ENCODE results near the gene FUT2. TPM values are rescaled to one million over a fixed set of nuclear protein-coding genes. Genes with fewer than 3 reads are reported as not detected.

Gene FUT2
- total and polyA plus RNA-seq, 5 donors from 2014 or later, result 0.10 to 0.67 TPM; not detected in 3

DNA sequence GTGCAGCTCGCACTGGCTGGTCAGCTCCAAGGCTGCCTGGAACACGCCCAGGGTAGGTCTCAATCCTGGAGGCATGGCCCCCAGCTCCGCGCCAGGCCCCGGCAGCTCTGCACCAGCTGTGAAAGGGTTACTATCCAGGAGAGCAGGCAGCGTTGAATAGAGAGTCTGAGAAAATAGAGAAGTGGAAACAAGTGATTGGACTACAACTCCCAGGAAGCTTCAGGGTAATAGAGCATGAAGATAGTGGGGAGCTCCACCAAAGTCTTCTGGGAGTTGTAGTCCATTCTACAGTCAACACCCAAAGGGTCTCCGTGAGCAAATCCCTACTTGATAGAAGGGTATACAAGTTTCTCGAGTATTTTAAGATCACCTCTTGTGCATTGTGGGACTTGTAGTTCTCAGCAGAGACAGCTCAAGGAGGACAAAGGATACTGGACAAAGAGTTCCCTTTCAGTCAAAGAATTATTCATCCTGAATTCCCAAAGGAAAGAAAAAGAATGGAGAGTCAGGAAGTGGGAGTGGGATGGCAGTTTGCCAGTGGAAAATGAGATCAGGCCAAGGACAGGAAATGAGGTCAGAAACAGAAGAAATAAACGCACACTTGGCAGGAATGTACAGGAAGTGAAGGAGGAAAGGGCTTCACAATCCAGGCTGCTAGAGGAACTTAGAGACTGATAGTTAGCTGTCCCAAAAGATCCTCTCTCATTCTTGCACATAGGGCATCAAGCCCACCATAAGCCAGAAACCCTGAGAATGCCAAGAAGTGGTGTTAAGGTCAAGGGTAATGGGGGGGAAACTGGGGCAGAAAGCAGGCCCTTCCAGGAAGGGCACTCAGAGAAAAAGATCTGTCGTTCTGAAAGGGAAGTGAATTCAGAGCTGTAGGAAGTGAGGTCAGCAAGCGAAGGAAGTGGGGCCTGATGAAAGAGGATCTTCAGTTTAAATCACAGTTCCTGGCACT lies 29.3 kb downstream of the FUT2 start:
- Mint-ChIP-seq H3K27ac (peak overlapping the region; percentile 93 to 95 (median 95)), H3K4me1 (peaks cover 14 to 38% (median 26%) of the 10 kb centered on the region in 4 donors), H3K36me3 (peaks cover 12% of the 10 kb centered on the region), H3K4me3 (peak overlapping the region; percentile 39 to 81 (median 66)), H3K27me3 (no peaks in the 10 kb centered on the region), H3K9me3 (peaks cover 3 to 13% (median 9%) of the 10 kb centered on the region in 7 donors)
- no peaks in the 10 kb centered on the region for H3K27me3 ChIP-seq (ENCODE audit: control insufficient read depth, insufficient read depth, low read length)
- ATAC-seq (ENCODE audit: low read depth in 2 of 2) (peak; percentile 33 to 44), DNase-seq (peak in 2 of 3 donors; percentile 68 to 77)
- peak overlapping the region; percentile 15 for H3K4me3 ChIP-seq (ENCODE audit: low read depth, low read length)
- H3K36me3 ChIP-seq (ENCODE audit: control insufficient read depth, insufficient read depth, low read length), result no peaks in the 10 kb centered on the region
- no peaks in the 10 kb centered on the region for H3K9me3 ChIP-seq (ENCODE audit: control insufficient read depth in 2 of 2, low read length in 2 of 2)
- peaks cover 19% of the 10 kb centered on the region for H3K4me1 ChIP-seq (ENCODE audit: control insufficient read depth, insufficient read depth, low read length, poor library complexity, severe bottlenecking)
- no peak overlapping the region for H3K27ac ChIP-seq (ENCODE audit: insufficient read depth, low read length, poor library complexity, severe bottlenecking)

DNA sequence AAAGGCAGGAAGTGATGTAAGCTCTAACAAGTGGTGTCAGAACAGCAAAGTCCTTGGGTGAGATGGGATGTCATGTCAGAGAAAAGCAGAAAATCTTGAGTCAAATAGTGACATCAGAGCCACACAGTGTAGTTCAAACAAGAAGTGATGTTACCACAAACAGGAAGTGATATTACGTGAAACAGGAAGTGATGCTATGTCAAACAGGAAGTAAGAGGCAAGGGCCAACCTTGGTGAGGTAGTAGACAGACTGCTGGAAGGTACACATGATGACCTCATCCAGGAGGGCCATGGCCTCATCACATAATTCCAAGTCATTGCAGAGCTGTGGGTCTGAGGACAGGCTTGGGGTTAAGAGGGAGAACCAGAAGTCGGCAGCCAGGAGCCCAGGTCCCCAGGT lies 30.8 kb downstream of the FUT2 start:
- no peaks in the 10 kb centered on the region for H3K9me3 ChIP-seq (ENCODE audit: control insufficient read depth in 2 of 2, low read length in 2 of 2)
- Mint-ChIP-seq H3K36me3 (peaks cover 12% of the 10 kb centered on the region), H3K9me3 (peaks cover 3 to 14% (median 9%) of the 10 kb centered on the region in 7 donors), H3K4me3 (peak overlapping the region in 3 of 4 donors; percentile 44 to 66 (median 53)), H3K27me3 (no peaks in the 10 kb centered on the region), H3K4me1 (peaks cover 14 to 25% (median 19%) of the 10 kb centered on the region in 4 donors), H3K27ac (peak overlapping the region; percentile 53 to 92 (median 74))
- no peaks in the 10 kb centered on the region for H3K36me3 ChIP-seq (ENCODE audit: control insufficient read depth, insufficient read depth, low read length)
- peak in 2 of 3 donors; percentile 61 to 76 for DNase-seq
- no peaks in the 10 kb centered on the region for H3K27me3 ChIP-seq (ENCODE audit: control insufficient read depth, insufficient read depth, low read length)
- no peak overlapping the region for H3K4me3 ChIP-seq (ENCODE audit: low read depth, low read length)
- peaks cover 11% of the 10 kb centered on the region for H3K4me1 ChIP-seq (ENCODE audit: control insufficient read depth, insufficient read depth, low read length, poor library complexity, severe bottlenecking)
- no peak overlapping the region for H3K27ac ChIP-seq (ENCODE audit: insufficient read depth, low read length, poor library complexity, severe bottlenecking)
- ATAC-seq (ENCODE audit: low read depth in 2 of 2), result peak; percentile 9 to 46

DNA sequence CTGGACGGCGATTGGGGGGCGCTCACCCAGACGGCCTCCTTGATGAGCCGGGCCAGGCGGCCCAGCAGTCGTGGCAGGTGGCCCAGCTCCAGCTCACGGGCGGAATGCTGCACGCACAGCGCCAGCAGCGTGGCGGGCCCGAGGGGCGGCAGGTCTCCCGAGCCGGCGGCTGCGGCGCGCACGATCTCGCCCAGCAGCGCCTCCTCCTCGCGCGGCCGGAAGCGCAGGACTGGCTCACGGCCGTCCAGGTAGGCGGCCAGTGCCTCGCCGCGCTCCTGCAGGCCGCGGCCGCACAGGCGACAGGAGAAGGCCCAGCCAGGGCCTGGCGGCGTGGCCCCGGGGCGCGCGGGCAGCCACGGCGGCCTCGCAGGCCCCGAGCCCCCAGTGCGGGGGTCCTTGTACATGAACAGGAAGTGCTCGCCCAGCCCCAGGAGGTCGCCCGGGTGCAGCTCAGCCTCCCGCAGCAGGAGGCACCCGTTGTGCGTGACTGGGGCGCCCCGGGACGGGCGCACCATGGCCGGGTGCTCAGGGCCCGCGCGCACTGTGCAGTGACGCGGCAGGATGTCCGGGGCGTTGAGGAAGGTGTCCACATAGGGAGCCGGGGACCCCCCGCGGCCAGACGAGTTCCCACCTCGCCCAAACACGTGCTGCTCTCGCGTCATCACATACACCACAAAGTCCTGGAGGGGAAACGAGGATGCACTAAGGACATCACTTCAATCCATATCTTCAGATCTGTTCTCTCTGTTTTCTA lies 33.3 kb downstream of the FUT2 start:
- ATAC-seq (ENCODE audit: low read depth in 2 of 2), result no peak
- H3K36me3 ChIP-seq (ENCODE audit: control insufficient read depth, insufficient read depth, low read length), result no peaks in the 10 kb centered on the region
- peaks cover 7% of the 10 kb centered on the region for H3K4me1 ChIP-seq (ENCODE audit: control insufficient read depth, insufficient read depth, low read length, poor library complexity, severe bottlenecking)
- H3K4me3 ChIP-seq (ENCODE audit: low read depth, low read length), result no peak overlapping the region
- H3K27ac ChIP-seq (ENCODE audit: insufficient read depth, low read length, poor library complexity, severe bottlenecking), result no peak overlapping the region
- Mint-ChIP-seq H3K4me3 (no peak overlapping the region), H3K36me3 (peaks cover 12% of the 10 kb centered on the region), H3K9me3 (peaks cover 3 to 14% (median 9%) of the 10 kb centered on the region in 7 donors), H3K27me3 (no peaks in the 10 kb centered on the region), H3K27ac (no peak overlapping the region), H3K4me1 (peaks cover 14 to 23% (median 18%) of the 10 kb centered on the region in 4 donors)
- H3K27me3 ChIP-seq (ENCODE audit: control insufficient read depth, insufficient read depth, low read length), result no peaks in the 10 kb centered on the region
- H3K9me3 ChIP-seq (ENCODE audit: control insufficient read depth in 2 of 2, low read length in 2 of 2), result no peaks in the 10 kb centered on the region
- no peak for DNase-seq

DNA sequence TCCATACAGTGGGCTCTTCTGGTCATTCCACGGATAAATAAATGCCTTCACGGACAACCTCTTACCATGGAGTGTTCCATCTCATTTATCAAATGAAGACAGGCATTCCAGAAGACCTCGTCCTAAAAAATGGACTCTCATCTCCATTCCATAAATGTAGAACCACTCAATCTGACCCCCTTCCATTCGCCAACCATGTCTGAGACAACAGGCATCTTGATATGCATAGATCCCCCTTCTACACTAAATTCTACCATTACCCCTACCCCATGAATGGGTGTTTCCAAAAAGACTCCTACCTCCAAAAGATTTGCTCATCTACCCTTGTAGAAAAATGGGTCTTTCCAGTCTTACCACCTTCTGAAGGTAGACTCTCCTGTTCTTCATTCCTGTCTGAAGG lies 35.7 kb downstream of the FUT2 start:
- no peaks in the 10 kb centered on the region for H3K9me3 ChIP-seq (ENCODE audit: control insufficient read depth in 2 of 2, low read length in 2 of 2)
- no peak overlapping the region for H3K4me3 ChIP-seq (ENCODE audit: low read depth, low read length)
- H3K27ac Mint-ChIP-seq, result no peak overlapping the region
- H3K9me3 Mint-ChIP-seq, result peaks cover 2 to 6% (median 3%) of the 10 kb centered on the region in 7 donors
- DNase-seq (no peak), ATAC-seq (ENCODE audit: low read depth in 2 of 2) (no peak)
- H3K4me3 Mint-ChIP-seq, result no peak overlapping the region
- H3K27me3 Mint-ChIP-seq, result peaks cover 6% of the 10 kb centered on the region
- no peaks in the 10 kb centered on the region for H3K4me1 ChIP-seq (ENCODE audit: control insufficient read depth, insufficient read depth, low read length, poor library complexity, severe bottlenecking)
- peaks cover 2% of the 10 kb centered on the region for H3K36me3 Mint-ChIP-seq
- H3K27ac ChIP-seq (ENCODE audit: insufficient read depth, low read length, poor library complexity, severe bottlenecking), result no peak overlapping the region
- no peaks in the 10 kb centered on the region for H3K27me3 ChIP-seq (ENCODE audit: control insufficient read depth, insufficient read depth, low read length)
- no peaks in the 10 kb centered on the region for H3K36me3 ChIP-seq (ENCODE audit: control insufficient read depth, insufficient read depth, low read length)
- H3K4me1 Mint-ChIP-seq, result peaks cover 2 to 7% (median 3%) of the 10 kb centered on the region in 4 donors

DNA sequence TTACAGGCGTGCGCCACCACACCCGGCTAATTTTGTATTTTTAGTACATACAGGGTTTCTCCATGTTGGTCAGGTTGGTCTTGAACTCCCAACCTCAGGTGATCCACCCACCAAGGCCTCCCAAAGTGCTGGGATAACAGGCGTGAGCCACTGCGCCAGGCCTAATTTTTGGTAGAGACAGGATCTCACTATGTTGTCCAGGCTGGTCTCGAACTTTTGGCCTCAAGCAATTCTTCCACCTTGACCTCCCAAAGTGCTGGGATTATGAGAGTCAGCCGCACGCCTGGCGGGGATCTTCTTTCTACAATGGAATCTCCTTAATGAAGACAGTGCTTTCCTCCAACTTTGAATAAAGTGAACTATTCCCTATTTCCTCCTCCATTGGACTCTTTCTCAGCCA lies 38.9 kb downstream of the FUT2 start:
- H3K9me3 Mint-ChIP-seq, result peaks cover 0 to 4% (median 0%) of the 10 kb centered on the region in 7 donors
- Histone ChIP-seq H3K36me3 (ENCODE audit: control insufficient read depth, insufficient read depth, low read length) (no peaks in the 10 kb centered on the region), H3K27ac (ENCODE audit: insufficient read depth, low read length, poor library complexity, severe bottlenecking) (no peak overlapping the region), H3K27me3 (ENCODE audit: control insufficient read depth, insufficient read depth, low read length) (no peaks in the 10 kb centered on the region), H3K9me3 (ENCODE audit: control insufficient read depth in 2 of 2, low read length in 2 of 2) (no peaks in the 10 kb centered on the region), H3K4me1 (ENCODE audit: control insufficient read depth, insufficient read depth, low read length, poor library complexity, severe bottlenecking) (peaks cover 12% of the 10 kb centered on the region), H3K4me3 (ENCODE audit: low read depth, low read length) (no peak overlapping the region)
- peaks cover 10% of the 10 kb centered on the region for H3K27me3 Mint-ChIP-seq
- no peak for ATAC-seq (ENCODE audit: low read depth in 2 of 2)
- no peaks in the 10 kb centered on the region for H3K36me3 Mint-ChIP-seq
- DNase-seq, result no peak
- no peak overlapping the region for H3K4me3 Mint-ChIP-seq
- no peak overlapping the region for H3K27ac Mint-ChIP-seq
- H3K4me1 Mint-ChIP-seq, result peaks cover 0 to 11% (median 0%) of the 10 kb centered on the region in 4 donors

DNA sequence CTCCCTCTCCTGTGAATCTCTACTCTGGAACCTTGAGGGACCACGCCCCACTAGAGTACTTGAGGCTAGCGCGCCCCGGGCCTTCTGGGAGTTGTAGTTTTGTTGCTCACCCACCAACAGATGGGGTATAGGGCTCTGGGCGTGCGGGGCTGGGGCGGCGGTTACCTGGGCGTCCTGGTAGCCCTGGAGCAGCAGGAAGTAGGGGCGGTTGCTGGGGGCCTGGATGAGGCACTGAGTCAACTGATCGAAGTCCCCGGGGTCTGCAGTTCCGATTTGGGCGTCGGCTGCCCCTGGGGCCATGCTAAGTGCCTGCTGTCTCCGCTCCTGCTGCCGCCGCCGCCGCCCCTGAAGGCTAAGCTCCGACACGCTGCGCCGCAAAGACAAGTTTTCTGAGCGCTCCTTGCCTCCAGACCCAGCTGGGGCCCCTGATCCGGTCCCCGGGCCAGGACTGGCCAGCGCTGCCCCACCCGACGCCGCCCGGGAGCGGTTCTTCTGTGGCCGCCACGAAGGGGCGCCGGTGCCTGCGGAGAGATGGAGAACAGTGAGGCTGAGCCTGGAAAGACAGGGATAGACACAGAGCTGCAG lies 39.4 kb downstream of the FUT2 start:
- Histone ChIP-seq H3K36me3 (ENCODE audit: control insufficient read depth, insufficient read depth, low read length) (no peaks in the 10 kb centered on the region), H3K27ac (ENCODE audit: insufficient read depth, low read length, poor library complexity, severe bottlenecking) (no peak overlapping the region), H3K27me3 (ENCODE audit: control insufficient read depth, insufficient read depth, low read length) (no peaks in the 10 kb centered on the region), H3K4me3 (ENCODE audit: low read depth, low read length) (no peak overlapping the region), H3K9me3 (ENCODE audit: control insufficient read depth in 2 of 2, low read length in 2 of 2) (no peaks in the 10 kb centered on the region), H3K4me1 (ENCODE audit: control insufficient read depth, insufficient read depth, low read length, poor library complexity, severe bottlenecking) (peaks cover 16% of the 10 kb centered on the region)
- no peak for ATAC-seq (ENCODE audit: low read depth in 2 of 2)
- peaks cover 0 to 15% (median 0%) of the 10 kb centered on the region in 4 donors for H3K4me1 Mint-ChIP-seq
- no peak overlapping the region for H3K27ac Mint-ChIP-seq
- H3K27me3 Mint-ChIP-seq, result peaks cover 10% of the 10 kb centered on the region
- DNase-seq, result no peak
- peaks cover 0 to 3% (median 0%) of the 10 kb centered on the region in 7 donors for H3K9me3 Mint-ChIP-seq
- no peaks in the 10 kb centered on the region for H3K36me3 Mint-ChIP-seq
- H3K4me3 Mint-ChIP-seq, result no peak overlapping the region

DNA sequence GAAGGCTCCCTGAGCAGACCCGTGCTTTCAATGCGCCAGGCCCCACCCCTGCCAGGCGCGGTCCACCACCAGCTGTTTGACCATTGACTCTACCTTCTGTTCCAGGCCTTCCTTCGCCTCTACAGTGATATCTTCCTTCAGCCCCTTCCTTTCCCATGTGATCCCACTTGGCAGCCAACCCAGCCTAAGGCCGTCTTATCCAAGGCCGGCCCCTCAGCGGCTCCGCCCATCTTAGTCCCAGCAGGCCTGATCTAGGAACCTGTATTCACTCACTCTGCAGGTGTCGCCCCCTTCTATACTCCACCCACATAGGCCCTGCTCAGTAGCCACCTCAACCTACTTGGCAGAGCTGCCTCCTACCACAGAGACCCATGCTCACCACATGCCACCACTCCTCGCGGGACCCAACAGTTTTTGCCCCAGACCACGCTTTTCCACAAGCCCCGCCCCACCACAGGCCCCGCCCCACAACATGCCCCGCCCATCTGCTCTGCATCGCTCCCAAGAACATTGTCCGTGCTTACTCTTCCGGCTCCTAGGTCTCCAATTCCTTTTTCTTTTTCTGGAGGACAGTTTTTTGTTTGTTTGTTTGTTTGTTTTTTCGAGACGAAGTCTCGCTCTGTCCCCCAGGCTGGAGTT lies 41.7 kb downstream of the FUT2 start:
- Histone ChIP-seq H3K4me3 (ENCODE audit: low read depth, low read length) (no peak overlapping the region), H3K27me3 (ENCODE audit: control insufficient read depth, insufficient read depth, low read length) (no peaks in the 10 kb centered on the region), H3K9me3 (ENCODE audit: control insufficient read depth in 2 of 2, low read length in 2 of 2) (no peaks in the 10 kb centered on the region), H3K27ac (ENCODE audit: insufficient read depth, low read length, poor library complexity, severe bottlenecking) (no peak overlapping the region), H3K36me3 (ENCODE audit: control insufficient read depth, insufficient read depth, low read length) (no peaks in the 10 kb centered on the region), H3K4me1 (ENCODE audit: control insufficient read depth, insufficient read depth, low read length, poor library complexity, severe bottlenecking) (peaks cover 22% of the 10 kb centered on the region)
- ATAC-seq (ENCODE audit: low read depth in 2 of 2), result no peak
- DNase-seq, result no peak
- H3K27ac Mint-ChIP-seq, result peak overlapping the region in 1 of 3 donors; percentile 82
- no peaks in the 10 kb centered on the region for H3K36me3 Mint-ChIP-seq
- H3K4me3 Mint-ChIP-seq, result peak overlapping the region in 2 of 4 donors; percentile 33 to 41
- peaks cover 24% of the 10 kb centered on the region for H3K27me3 Mint-ChIP-seq
- peaks cover 0 to 31% (median 6%) of the 10 kb centered on the region in 4 donors for H3K4me1 Mint-ChIP-seq
- peaks cover 0 to 2% (median 0%) of the 10 kb centered on the region in 7 donors for H3K9me3 Mint-ChIP-seq
